Non-pigmented ciliary epithelial cell (primary cell): ENCODE results near the gene ATP8B1.
"Not testable (repeated sequence)": the region's sequence is repeated elsewhere in the genome, so short reads cannot be mapped to it uniquely, and the experiment has no call there.

Experiments used
- DNase-seq: peaks from one replicate; pipeline ENCODE4 v3.0.0-alpha.2; 2010; ENCODE audit warnings: low read depth

ATP8B1 gene

GRCh38 chr18:57764995-57765394 lies 38.1 kb downstream of the ATP8B1 start:
- DNase-seq, result no peak

DNA sequence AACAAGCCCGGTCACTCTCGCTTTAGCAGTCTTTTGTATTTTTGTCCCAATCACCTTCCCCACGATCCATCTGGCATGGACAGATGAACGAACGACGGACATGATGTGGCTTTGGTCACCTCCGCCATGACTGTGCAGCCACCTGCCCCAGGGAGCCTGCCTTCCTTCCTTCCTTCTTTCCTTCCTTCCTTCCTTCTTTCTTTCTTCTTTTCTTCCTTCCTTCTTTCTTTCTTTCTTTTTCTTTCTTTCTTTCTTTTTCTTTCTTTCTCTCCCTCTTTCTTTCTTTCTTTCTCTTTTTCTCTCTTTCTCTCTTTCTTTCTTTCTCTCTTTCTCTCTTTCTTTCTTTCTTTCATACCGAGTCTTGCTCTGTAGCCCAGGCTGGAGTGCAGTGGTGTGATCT lies 39.0 kb downstream of the ATP8B1 start:
- DNase-seq, result no peak

DNA sequence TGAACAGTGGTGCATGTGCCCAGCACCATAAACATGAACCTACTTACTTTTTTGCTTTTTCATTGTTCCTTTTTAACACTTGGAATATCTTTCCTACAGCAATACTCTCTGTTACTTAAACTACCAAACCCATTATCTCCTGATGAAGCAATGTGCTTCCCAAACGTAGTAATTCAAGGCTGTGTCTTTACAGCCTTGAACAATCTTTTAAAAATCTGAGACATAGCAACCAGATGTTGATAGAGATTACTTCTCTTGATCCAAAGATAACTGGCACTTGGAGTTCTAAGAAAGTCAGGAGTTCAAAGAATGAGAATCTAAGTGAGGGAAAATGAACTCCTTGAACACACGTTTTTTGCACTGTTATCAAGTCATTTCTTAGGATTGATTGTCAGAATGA lies 40.4 kb downstream of the ATP8B1 start:
- no peak for DNase-seq

DNA sequence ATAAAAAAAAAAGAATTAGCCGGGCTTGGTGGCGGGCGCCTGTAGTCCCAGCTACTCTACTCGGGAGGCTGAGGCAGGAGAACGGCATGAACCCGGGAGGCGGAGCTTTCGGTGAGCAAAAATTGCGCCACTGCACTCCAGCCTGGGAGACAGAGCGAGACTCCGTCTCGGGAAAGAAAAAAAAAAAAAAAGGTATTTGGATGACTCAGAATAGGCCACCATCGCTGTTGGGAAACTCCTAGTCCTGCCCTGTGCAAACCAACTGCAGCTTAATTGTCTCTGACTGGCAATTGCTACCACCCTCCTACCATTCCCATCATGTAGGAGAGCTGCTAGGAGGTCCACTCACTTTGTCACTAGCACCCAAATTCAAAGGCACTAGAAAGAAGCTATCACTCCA lies 43.5 kb downstream of the ATP8B1 start:
- DNase-seq, result no peak

GRCh38 chr18:57755473-57756067 lies 47.5 kb downstream of the ATP8B1 start:
- no peak for DNase-seq

DNA sequence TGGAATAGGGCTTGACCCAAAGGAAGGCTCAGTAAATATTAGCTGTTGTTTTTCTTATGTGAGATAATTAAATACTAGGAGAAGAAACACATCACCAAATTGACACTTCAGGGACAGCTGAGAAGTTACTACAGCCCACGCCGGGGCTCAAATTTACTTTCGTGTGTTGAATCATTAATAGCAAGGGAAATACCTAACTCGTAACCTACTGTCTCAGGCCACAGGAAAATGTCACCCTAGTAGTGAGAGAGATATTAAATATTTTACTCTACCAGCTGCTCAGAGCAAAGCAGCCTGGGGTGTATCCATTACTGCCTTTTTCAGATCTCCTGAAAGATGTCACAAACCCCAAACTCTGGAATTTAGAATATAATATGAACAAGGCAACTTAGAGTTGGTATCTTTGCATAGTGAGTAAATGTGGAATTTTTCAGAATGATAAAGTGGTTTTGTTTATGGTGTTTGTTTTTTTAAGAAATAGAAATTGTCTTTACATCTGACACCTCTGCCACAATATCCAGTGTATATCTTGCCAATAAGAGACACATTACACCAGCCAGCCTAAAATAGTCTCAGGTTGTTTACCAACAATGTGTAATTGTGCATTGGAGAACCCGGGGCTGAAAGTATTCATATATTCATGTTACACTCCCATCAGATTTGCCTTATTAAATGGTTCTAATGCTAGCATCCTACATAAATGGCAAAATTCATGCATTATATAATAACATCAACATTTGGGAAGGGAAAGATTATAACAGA lies 48.4 kb downstream of the ATP8B1 start:
- DNase-seq, result no peak

DNA sequence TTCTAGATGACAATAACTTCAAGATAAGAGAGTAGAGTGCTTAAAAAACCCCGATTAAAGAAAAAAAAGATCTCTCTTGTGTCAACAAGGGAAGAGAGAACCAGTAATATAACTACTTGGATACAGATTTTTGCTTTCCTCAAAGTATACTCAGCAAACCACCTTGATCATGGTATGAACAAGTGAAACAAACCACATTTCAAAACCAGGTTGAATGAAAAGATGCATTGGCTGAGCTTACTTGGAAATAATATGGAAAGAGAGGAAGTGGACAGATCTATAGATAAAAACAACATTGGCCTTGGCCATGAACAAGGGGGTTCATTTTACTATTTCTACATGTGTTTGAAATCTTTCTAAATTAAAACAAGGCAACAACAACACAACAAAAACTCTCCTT lies 50.1 kb downstream of the ATP8B1 start:
- DNase-seq, result no peak

DNA sequence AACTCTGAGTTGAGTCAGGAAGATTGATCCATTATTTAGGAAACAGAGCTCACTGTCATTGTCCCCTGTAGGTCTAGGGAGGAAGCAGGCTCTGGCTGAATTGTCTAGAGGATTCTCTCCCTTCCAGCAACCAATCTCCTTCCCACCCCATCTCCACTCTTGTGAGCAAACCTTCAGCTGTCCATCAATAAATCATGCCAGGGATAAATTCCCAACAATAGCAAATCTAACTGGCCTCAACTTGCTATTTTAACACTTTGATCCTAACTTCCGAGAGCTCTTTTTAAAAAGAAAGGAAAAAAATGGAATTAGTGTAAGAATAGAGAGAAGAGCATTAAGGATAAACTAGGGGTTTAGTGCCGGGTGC lies 53.5 kb downstream of the ATP8B1 start:
- no peak for DNase-seq

GRCh38 chr18:57748770-57749603 lies 54.1 kb downstream of the ATP8B1 start:
- DNase-seq, result no peak

GRCh38 chr18:57747809-57748680 lies 55.1 kb downstream of the ATP8B1 start:
- DNase-seq, result no peak

- DNase-seq, result no peak
These were observed 58.9 kb downstream of the ATP8B1 start for GRCh38 chr18:57744211-57744694.

GRCh38 chr18:57743008-57743407 lies 60.1 kb downstream of the ATP8B1 start:
- DNase-seq, result peak; percentile 74

GRCh38 chr18:57741273-57741672 lies 61.8 kb downstream of the ATP8B1 start:
- no peak for DNase-seq

DNA sequence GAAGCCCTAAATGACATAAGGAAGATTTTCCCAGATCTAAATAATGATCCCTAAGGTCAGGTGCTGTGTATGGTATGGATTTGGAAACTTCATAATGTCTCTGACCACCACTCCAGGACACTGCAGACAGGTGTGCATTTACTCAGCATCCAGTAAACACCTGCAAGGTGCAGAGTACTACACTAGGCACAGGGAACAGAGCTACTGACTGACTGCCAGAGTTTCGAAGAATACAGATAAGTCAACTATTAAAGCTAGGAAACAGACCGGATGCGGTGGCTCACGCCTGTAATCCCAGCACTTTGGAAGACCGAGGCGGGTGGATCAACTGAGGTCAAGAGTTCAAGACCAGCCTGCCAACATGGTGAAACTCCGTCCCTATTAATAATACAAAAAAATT lies 65.0 kb downstream of the ATP8B1 start:
- no peak for DNase-seq

- DNase-seq, result peak; percentile 96
These were observed 65.6 kb downstream of the ATP8B1 start for GRCh38 chr18:57737400-57738060.

- DNase-seq, result not testable (repeated sequence)
These were observed 68.1 kb downstream of the ATP8B1 start for GRCh38 chr18:57735042-57735441.

DNA sequence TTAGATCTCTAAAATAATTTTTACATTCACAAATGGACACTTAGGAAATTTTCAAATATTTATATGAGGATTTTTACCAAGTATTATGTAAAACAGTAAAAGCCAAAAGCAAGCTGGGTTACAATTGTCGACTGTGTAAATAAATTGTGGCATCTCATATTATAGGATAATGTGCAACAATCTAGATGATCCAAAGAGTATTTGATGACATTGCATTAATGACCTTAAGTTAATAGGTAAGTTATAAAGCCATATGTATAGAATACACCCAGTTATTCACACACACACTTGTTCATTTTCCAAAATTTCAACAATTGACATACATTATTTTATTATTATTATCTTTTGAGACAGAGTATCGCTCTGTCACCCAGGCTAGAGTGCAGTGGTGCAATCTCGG lies 69.3 kb downstream of the ATP8B1 start:
- no peak for DNase-seq

DNA sequence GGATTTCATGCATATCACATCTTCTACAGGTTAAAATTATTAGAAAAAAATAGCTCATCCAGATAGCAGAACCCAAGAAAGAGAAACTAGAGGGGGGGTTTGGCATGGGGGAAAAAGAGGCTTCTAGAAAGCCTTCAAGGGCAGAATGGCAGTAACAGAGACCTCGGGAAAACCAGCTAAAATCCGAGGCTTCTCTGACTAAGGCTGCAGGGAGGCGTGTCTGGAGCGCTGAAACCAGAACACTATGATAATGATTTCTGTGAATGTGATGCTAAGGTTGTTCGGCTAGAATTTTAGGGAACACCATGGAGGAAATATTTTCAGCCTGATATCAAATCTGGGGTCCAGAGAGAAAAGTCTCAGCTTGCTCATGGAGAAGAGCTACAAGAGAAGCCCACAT lies 73.0 kb downstream of the ATP8B1 start:
- no peak for DNase-seq

- DNase-seq, result no peak
These were observed 74.1 kb downstream of the ATP8B1 start for GRCh38 chr18:57728941-57729511.

GRCh38 chr18:57727952-57728807 lies 74.9 kb downstream of the ATP8B1 start:
- no peak for DNase-seq
